Liver (tissue), 3 donors: Measurements from ENCODE around the gene CCDC91.

Source experiments
- ATF3 ChIP-seq: IDR thresholded peaks from 2 replicates; pipeline ENCODE4 v1.6.1; 2016; ENCODE audit warnings: antibody characterized with exemption
- CTCF ChIP-seq: fragments of 150-350 bp; IDR thresholded peaks from 2 replicates; pipeline ENCODE4 v1.5.1; 2017; ENCODE audit warnings: improper control_type of control experiment, low read depth, low read length; ENCODE audit not compliant: missing input control
- GABPA ChIP-seq, 2 donors: IDR thresholded peaks in 1 of 2; conservative IDR thresholded peaks in 1 of 2; 2 replicates each; pipeline ENCODE4 v1.6.1; 2016; ENCODE audit warnings: antibody characterized with exemption in 2 of 2, mild to moderate bottlenecking in 1 of 2, moderate library complexity in 1 of 2
- HNF4G ChIP-seq: IDR thresholded peaks from 2 replicates; pipeline ENCODE4 v1.6.1; 2016; ENCODE audit warnings: antibody characterized with exemption
- donor health status: healthy.
- donor health status: healthy.

GRCh38 chr12:28378736-28379135 lies 188.5 kb downstream of the CCDC91 start:
- TF ChIP-seq HNF4G (no peak), CTCF (no peak), ATF3 (no peak), GABPA (IDR thresholded peaks at IDR 0.05 in 1 of 2, conservative IDR thresholded peaks at IDR 0.05 in 1 of 2) (no peak)
